Uterus (tissue), 4 donors: ENCODE data around the gene GATAD1. TPM values are rescaled to one million over a fixed set of nuclear protein-coding genes. Genes with fewer than 3 reads are reported as not detected.
"Not testable (repeated sequence)": the region's sequence is repeated elsewhere in the genome, so short reads cannot be mapped to it uniquely, and the experiment has no call there.

Experiments used
- DNase-seq, 2 donors: peaks; one replicate each; pipeline ENCODE4 v3.0.0-alpha.2; 2019 to 2020
- H3K27ac ChIP-seq, 2 donors: fragments of 200-600 bp; sonication (generic); 1 replicate in 1 of 2; 2 replicates in 1 of 2; pipeline ENCODE4 v1.5.1; 2016 to 2018
- H3K27me3 ChIP-seq, 2 donors: fragments of 200-600 bp; sonication (generic); one replicate each; pipeline ENCODE4 v1.5.1; 2018 to 2019; ENCODE audit warnings: control low read depth in 1 of 2
- H3K36me3 ChIP-seq, 2 donors: fragments of 200-600 bp; sonication (generic); one replicate each; pipeline ENCODE4 v1.5.1; 2019; ENCODE audit warnings: control low read depth in 1 of 2
- H3K4me1 ChIP-seq, 2 donors: fragments of 200-600 bp; sonication (generic); one replicate each; pipeline ENCODE4 v1.5.1; 2018 to 2019; ENCODE audit warnings: control low read depth in 1 of 2
- H3K4me3 ChIP-seq, 2 donors: fragments of 200-600 bp; sonication (generic); 1 replicate in 1 of 2; 2 replicates in 1 of 2; pipeline ENCODE4 v1.5.1; 2018 to 2019; ENCODE audit warnings: mild to moderate bottlenecking in 1 of 2
- H3K9me3 ChIP-seq, 2 donors: fragments of 200-600 bp; sonication (generic); one replicate each; pipeline ENCODE4 v1.5.1; 2019; ENCODE audit warnings: control low read depth in 1 of 2
- CTCF ChIP-seq, 4 experiments: fragments of 200-600 bp in 2 of 4; fragments of 450-650 bp in 2 of 4; sonication (generic) in 2 of 4; IDR thresholded peaks; one replicate each; pipeline ENCODE4 v1.5.1; 2016 to 2019; ENCODE audit warnings: antibody characterized with exemption in 4 of 4, mild to moderate bottlenecking in 2 of 4, moderate library complexity in 1 of 4
- POLR2A ChIP-seq, 2 donors: fragments of 450-650 bp; IDR thresholded peaks; one replicate each; pipeline ENCODE4 v1.6.1; 2016; ENCODE audit warnings: antibody characterized with exemption in 2 of 2, mild to moderate bottlenecking in 1 of 2, moderate library complexity in 1 of 2
- intact Hi-C: fragments of 100-400 bp; cut with DNase I; formaldehyde crosslinking; loops from one replicate; pipeline ENCODE4 v1.15.1; 2023; ENCODE audit warnings: low total_unique reads
- total RNA-seq, 4 donors: library from RNA; depleted of rRNA in 3 of 4; stranded (reverse); fragments of >200 nt in 3 of 4; gene quantifications; one replicate each; pipeline versions ENCODE4 v1.1.0 to v1.2.4, GENCODE V29; 2014 to 2023
- donor health status: DM: yes; HTN: yes; CAD: no.

Gene GATAD1
- total RNA-seq, 4 donors from 2014 or later = 41.2 to 62.2 (median 54.9) TPM

- Histone ChIP-seq H3K27me3 (no peaks in the 10 kb centered on the region), H3K9me3 (no peaks in the 10 kb centered on the region), H3K36me3 (no peaks in the 10 kb centered on the region), H3K27ac (no peak overlapping the region), H3K4me1 (no peaks in the 10 kb centered on the region), H3K4me3 (no peak overlapping the region)
- DNase-seq = no peak
- intact Hi-C loops = no loop called here
- TF ChIP-seq POLR2A (IDR thresholded peaks at IDR 0.05) = no peak
- no peak for TF ChIP-seq CTCF (IDR thresholded peaks at IDR 0.05)
These were observed 9.3 kb upstream of the GATAD1 start for GRCh38 chr7:92437956-92438491.

- H3K9me3 ChIP-seq, H3K27ac ChIP-seq, H3K4me1 ChIP-seq, H3K4me3 ChIP-seq, intact Hi-C loops, H3K36me3 ChIP-seq, H3K27me3 ChIP-seq, DNase-seq: not testable (repeated sequence)
These were observed 4.6 kb upstream of the GATAD1 start for GRCh38 chr7:92442720-92443119.

GRCh38 chr7:92446869-92447344 lies 375 bp upstream of the GATAD1 start:
- peak overlapping the region; percentile 89 to 93 for H3K27ac ChIP-seq
- intact Hi-C loops = no loop called here
- DNase-seq = peak; percentile 17
- H3K9me3 ChIP-seq = no peaks in the 10 kb centered on the region
- peak overlapping the region; percentile 77 to 95 for H3K4me3 ChIP-seq
- no peaks in the 10 kb centered on the region for H3K27me3 ChIP-seq
- TF ChIP-seq POLR2A (IDR thresholded peaks at IDR 0.05) (no peak), CTCF (IDR thresholded peaks at IDR 0.05) (no peak)
- H3K4me1 ChIP-seq = no peaks in the 10 kb centered on the region
- H3K36me3 ChIP-seq = no peaks in the 10 kb centered on the region

- TF ChIP-seq POLR2A (IDR thresholded peaks at IDR 0.05) (no peak), CTCF (IDR thresholded peaks at IDR 0.05) (peak in 2 of 4 experiments; percentile 13 to 16)
- intact Hi-C loops = no loop called here
- no peaks in the 10 kb centered on the region for H3K4me1 ChIP-seq
- peak; percentile 30 to 47 for DNase-seq
- peak overlapping the region; percentile 77 to 95 for H3K4me3 ChIP-seq
- H3K27me3 ChIP-seq = no peaks in the 10 kb centered on the region
- no peaks in the 10 kb centered on the region for H3K36me3 ChIP-seq
- peak overlapping the region; percentile 89 to 93 for H3K27ac ChIP-seq
- H3K9me3 ChIP-seq = no peaks in the 10 kb centered on the region
These were observed 994 bp downstream of the GATAD1 start for GRCh38 chr7:92448205-92448747.

GRCh38 chr7:92451645-92452044 lies 4.4 kb downstream of the GATAD1 start:
- Histone ChIP-seq H3K27ac (no peak overlapping the region), H3K36me3 (no peaks in the 10 kb centered on the region), H3K27me3 (no peaks in the 10 kb centered on the region), H3K4me1 (no peaks in the 10 kb centered on the region), H3K4me3 (no peak overlapping the region), H3K9me3 (no peaks in the 10 kb centered on the region)
- no peak for DNase-seq
- TF ChIP-seq CTCF (IDR thresholded peaks at IDR 0.05) = no peak
- no peak for TF ChIP-seq POLR2A (IDR thresholded peaks at IDR 0.05)
- intact Hi-C loops = no loop called here
